Fibroblast of mammary gland (primary cell): ENCODE measurements around the gene KRTAP13-3.

ENCODE experiments used
- DNase-seq: peaks from one replicate; pipeline ENCODE4 v3.0.0-alpha.2; 2010; ENCODE audit warnings: low read depth
- H3K4me3 ChIP-seq: 2 replicates; pipeline ENCODE4 v1.5.1; 2011; ENCODE audit warnings: low read depth, mild to moderate bottlenecking, low read length, moderate library complexity; ENCODE audit not compliant: control insufficient read depth
- TF ChIP-seq, protein P1 (sequence below): conservative IDR thresholded peaks from 2 replicates; pipeline ENCODE4 v1.5.1; 2011; ENCODE audit warnings: low read depth, low read length, inconsistent platforms; ENCODE audit not compliant: control insufficient read depth, insufficient read depth

Gene KRTAP13-3

DNA sequence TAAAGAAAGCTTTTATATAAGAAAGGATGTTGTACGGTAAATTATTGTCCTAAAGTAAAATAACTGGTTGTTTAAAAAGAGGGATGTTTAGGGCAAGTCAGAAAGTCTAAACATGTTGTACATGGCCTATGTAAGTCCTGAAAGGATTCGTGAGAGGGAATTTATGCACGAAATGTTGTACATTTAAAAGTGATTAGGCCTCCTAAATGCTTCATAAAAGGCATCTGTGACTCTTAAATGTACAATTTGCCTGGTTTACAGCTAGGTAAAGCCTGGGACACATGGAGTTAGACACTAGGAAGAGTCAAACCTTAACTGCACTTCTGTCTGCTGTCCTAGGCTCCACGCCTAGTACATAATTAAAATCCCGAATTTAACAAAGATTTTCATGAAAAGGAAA, 9.7 kb downstream of the KRTAP13-3 start:
- no peak for DNase-seq
- TF ChIP-seq, protein P1, sequence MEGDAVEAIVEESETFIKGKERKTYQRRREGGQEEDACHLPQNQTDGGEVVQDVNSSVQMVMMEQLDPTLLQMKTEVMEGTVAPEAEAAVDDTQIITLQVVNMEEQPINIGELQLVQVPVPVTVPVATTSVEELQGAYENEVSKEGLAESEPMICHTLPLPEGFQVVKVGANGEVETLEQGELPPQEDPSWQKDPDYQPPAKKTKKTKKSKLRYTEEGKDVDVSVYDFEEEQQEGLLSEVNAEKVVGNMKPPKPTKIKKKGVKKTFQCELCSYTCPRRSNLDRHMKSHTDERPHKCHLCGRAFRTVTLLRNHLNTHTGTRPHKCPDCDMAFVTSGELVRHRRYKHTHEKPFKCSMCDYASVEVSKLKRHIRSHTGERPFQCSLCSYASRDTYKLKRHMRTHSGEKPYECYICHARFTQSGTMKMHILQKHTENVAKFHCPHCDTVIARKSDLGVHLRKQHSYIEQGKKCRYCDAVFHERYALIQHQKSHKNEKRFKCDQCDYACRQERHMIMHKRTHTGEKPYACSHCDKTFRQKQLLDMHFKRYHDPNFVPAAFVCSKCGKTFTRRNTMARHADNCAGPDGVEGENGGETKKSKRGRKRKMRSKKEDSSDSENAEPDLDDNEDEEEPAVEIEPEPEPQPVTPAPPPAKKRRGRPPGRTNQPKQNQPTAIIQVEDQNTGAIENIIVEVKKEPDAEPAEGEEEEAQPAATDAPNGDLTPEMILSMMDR, result no peak
- no peak overlapping the region for H3K4me3 ChIP-seq

DNA sequence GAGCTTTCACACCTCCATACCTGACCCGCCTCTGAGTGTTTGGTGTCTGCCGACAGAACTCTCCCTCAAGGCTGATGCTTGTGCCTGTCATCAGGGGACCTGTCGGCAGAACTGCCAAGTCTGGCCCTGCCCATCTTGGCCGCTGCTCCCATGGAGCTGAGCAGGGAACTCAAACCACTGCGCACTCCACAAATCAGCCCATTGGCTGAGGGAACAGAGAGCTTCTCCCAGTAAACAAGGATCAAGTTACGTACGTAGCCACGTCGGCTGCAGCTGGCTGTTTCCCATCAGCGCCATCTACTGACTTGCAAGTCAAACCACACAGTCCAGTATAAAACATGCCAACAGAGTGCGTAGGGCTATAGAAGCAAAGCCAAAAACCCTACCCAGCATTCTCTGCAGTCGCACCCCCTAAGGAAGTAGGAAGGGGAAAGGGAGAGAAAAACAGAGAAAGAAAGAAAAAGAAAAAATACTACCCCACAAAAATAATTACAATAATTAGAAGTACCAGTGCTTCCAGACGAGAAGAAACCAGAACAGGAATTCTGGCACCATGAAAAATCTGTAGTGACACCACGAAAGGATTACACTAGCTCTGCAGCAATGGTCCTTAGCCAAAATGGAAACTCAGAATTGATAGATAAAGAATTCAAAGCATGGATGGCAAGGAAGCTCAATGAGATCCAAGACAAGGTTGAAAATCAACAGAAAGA, 16.8 kb downstream of the KRTAP13-3 start:
- TF ChIP-seq, protein P1, result peak; percentile 50
- peak; percentile 84 for DNase-seq
- H3K4me3 ChIP-seq, result no peak overlapping the region

DNA sequence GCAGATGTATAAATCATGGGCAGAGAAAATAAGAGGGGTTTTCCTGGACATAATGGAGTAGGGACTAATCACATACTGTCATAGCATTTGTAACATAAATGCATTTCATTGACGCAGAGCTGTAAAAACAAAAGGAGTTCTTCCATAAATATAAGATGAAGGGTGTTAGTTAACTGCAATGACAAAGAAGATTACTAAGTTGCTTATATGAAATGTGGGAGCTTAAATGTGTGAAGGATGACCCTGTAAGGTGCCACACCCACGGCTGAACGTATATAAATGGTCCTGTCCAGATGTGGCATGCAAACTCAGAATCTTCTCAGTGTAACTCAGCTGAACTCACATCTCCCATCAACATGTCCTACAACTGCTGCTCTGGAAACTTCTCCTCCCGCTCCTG, 30.0 kb downstream of the KRTAP13-3 start, which contains the start of gene KRTAP13-1:
KRTAP13-1 (plus strand) TSS at position 301 of the 400 bp plus-strand sequence; CDS start at position 357, 56 bp downstream.
- TF ChIP-seq, protein P1, result no peak
- no peak within 1 kb of the TSS for H3K4me3 ChIP-seq
- DNase-seq, result no peak

DNA sequence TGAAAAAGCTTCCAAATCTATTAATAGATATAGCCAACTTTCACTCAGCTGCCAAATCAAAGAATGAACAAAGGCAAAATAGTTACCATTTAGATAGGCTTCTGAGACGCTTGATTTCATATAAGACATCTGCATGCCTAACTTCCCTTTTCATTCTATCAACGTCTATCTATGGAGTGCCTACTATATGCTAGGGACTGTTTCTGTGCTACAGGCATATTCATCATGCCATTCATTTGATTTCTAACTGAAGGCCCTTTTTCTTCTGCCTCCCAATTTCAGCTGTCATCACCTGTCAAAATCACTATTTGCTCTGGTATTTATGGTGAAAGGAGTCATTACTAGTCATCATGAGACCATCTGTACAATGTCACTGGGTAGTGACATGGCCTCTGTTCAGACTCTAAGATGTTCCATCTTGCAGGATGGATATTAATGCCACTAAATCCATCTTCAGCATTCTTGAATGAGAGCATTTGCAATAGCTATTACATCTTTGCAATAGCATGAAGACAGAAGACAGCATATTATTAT, 34.2 kb downstream of the KRTAP13-3 start:
- TF ChIP-seq, protein P1, result no peak
- H3K4me3 ChIP-seq, result no peak overlapping the region
- no peak for DNase-seq

DNA sequence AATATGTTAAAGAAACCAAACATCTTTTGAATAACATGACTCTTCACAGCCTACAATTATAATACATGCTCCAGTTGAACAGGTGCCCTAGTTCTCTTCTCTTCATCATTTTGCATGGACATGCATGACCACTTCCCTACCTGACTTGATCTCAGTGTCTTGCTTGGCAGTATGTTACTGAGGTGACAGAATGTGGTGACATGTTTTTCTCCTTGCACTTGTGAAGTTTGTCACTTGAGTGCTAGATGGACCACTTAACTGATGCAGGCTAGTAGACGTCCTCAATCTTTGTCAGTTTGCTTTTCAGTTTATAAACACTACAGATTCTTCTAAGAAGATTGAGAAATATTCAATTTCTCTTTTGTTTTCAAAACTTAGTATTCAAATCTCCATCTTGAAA, 43.5 kb downstream of the KRTAP13-3 start:
- DNase-seq, result no peak
- H3K4me3 ChIP-seq, result no peak overlapping the region
- TF ChIP-seq, protein P1, result no peak
